ENCODE results near the gene TSTD1.

DNA sequence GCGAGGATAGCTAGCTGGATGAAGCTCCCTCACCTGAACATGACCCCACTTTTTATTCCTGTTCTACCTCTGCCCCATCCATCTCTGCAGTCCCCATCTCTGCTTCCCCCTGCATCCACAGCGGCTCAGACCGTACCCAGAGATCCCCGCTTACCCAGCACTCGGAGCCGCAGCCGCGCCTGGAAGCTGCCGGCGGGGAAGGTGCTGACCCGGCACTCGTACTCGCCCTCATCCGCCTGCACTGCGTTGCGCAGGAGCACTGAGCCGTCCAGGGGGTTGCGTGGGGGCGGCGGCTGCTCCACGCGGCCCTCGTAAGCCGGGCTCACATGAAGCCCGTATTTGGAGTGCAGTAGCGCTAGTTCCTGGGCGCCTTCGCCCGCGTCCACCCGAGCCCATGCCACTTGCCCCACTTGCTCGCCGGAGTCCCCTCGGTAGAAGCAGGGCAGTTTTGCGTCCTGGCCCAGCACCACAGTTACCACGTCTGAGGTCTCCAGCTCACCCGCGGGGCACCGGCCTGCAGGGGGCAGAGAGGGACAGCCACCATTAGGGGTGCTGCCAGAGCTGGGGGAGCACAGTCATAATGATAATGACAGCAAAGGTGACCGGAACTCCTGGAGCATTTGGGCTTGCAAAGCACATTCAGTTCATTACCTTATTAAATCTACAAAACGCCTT, 40.8 kb upstream of the TSTD1 start:
- TF ChIP-seq POLR2A (IDR thresholded peaks at IDR 0.05): no peak
- TF ChIP-seq, protein P1, sequence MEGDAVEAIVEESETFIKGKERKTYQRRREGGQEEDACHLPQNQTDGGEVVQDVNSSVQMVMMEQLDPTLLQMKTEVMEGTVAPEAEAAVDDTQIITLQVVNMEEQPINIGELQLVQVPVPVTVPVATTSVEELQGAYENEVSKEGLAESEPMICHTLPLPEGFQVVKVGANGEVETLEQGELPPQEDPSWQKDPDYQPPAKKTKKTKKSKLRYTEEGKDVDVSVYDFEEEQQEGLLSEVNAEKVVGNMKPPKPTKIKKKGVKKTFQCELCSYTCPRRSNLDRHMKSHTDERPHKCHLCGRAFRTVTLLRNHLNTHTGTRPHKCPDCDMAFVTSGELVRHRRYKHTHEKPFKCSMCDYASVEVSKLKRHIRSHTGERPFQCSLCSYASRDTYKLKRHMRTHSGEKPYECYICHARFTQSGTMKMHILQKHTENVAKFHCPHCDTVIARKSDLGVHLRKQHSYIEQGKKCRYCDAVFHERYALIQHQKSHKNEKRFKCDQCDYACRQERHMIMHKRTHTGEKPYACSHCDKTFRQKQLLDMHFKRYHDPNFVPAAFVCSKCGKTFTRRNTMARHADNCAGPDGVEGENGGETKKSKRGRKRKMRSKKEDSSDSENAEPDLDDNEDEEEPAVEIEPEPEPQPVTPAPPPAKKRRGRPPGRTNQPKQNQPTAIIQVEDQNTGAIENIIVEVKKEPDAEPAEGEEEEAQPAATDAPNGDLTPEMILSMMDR (IDR thresholded peaks at IDR 0.05): no peak

All from suprapubic skin (tissue), 3 donors.